ENCODE results near the gene RFLNA.

Gene RFLNA

GRCh38 chr12:124344022-124344421 lies 49.1 kb downstream of the RFLNA start:
- TF ChIP-seq SIN3A (IDR thresholded peaks at IDR 0.05; ENCODE audit: borderline replicate concordance, insufficient read depth, low read length) (no peak), TAF1 (IDR thresholded peaks at IDR 0.05; ENCODE audit: borderline replicate concordance, insufficient read depth, low read length) (no peak), POLR2AphosphoS5 (IDR thresholded peaks at IDR 0.05; ENCODE audit: low read depth, low read length) (no peak), FOXP2 (optimal IDR thresholded peaks at IDR 0.05; ENCODE audit: borderline replicate concordance, extremely low read depth, extremely low read length, insufficient read depth) (no peak), REST (IDR thresholded peaks at IDR 0.05; ENCODE audit: insufficient read depth in 1 of 2, low read depth in 2 of 2, low read length in 2 of 2) (no peak)

GRCh38 chr12:124344526-124344925 lies 49.6 kb downstream of the RFLNA start:
- TF ChIP-seq SIN3A (IDR thresholded peaks at IDR 0.05; ENCODE audit: borderline replicate concordance, insufficient read depth, low read length), result no peak
- TF ChIP-seq REST (IDR thresholded peaks at IDR 0.05; ENCODE audit: insufficient read depth in 1 of 2, low read depth in 2 of 2, low read length in 2 of 2), result no peak
- no peak for TF ChIP-seq POLR2AphosphoS5 (IDR thresholded peaks at IDR 0.05; ENCODE audit: low read depth, low read length)
- no peak for TF ChIP-seq FOXP2 (optimal IDR thresholded peaks at IDR 0.05; ENCODE audit: borderline replicate concordance, extremely low read depth, extremely low read length, insufficient read depth)
- no peak for TF ChIP-seq TAF1 (IDR thresholded peaks at IDR 0.05; ENCODE audit: borderline replicate concordance, insufficient read depth, low read length)

GRCh38 chr12:124345795-124346194 lies 50.9 kb downstream of the RFLNA start:
- TF ChIP-seq TAF1 (IDR thresholded peaks at IDR 0.05; ENCODE audit: borderline replicate concordance, insufficient read depth, low read length) (no peak), POLR2AphosphoS5 (IDR thresholded peaks at IDR 0.05; ENCODE audit: low read depth, low read length) (no peak), REST (IDR thresholded peaks at IDR 0.05; ENCODE audit: insufficient read depth in 1 of 2, low read depth in 2 of 2, low read length in 2 of 2) (no peak), FOXP2 (optimal IDR thresholded peaks at IDR 0.05; ENCODE audit: borderline replicate concordance, extremely low read depth, extremely low read length, insufficient read depth) (no peak), SIN3A (IDR thresholded peaks at IDR 0.05; ENCODE audit: borderline replicate concordance, insufficient read depth, low read length) (no peak)

GRCh38 chr12:124346425-124347168 lies 51.7 kb downstream of the RFLNA start:
- TF ChIP-seq SIN3A (IDR thresholded peaks at IDR 0.05; ENCODE audit: borderline replicate concordance, insufficient read depth, low read length) (no peak), POLR2AphosphoS5 (IDR thresholded peaks at IDR 0.05; ENCODE audit: low read depth, low read length) (no peak), TAF1 (IDR thresholded peaks at IDR 0.05; ENCODE audit: borderline replicate concordance, insufficient read depth, low read length) (no peak), FOXP2 (optimal IDR thresholded peaks at IDR 0.05; ENCODE audit: borderline replicate concordance, extremely low read depth, extremely low read length, insufficient read depth) (no peak), REST (IDR thresholded peaks at IDR 0.05; ENCODE audit: insufficient read depth in 1 of 2, low read depth in 2 of 2, low read length in 2 of 2) (no peak)

Data from PFSK-1 (cell line).